Measurements from ENCODE around the gene CLEC2D. TPM values are rescaled to one million over a fixed set of nuclear protein-coding genes. Genes with fewer than 3 reads are reported as not detected.

CLEC2D gene
- total and polyA plus RNA-seq, 10 of the 15 experiments (the other 5 are each of a cell fraction or from before 2014, with no cell fraction given): 4.6 to 29.8 (median 16.0) TPM

DNA sequence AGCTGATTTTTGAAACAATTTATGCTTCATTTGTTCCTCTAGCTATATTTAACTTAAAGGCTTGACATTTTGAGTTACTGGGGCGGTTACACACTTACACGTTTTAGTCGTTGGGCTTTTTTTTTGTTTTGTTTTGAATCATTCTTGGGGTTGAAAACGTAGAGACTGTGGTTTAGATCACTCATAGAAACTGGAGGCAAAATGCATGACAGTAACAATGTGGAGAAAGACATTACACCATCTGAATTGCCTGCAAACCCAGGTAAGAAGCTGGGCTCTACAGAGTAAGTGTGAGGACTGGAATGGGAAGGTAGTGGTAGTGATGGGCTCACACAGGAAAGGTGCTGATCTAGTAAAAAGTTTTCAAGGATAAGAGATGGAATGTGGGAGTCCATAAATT is at the start of gene CLEC2D (continued):
- TF ChIP-seq ETV6 (conservative IDR thresholded peaks at IDR 0.05 in 1 of 2, IDR thresholded peaks at IDR 0.05 in 1 of 2; ENCODE audit: borderline replicate concordance in 1 of 2, low read depth in 1 of 2) (peak in 1 of 2 experiments; percentile 78; a peak in 2 of 4 replicates), BACH1 (IDR thresholded peaks at IDR 0.05; ENCODE audit: borderline replicate concordance) (no peak), SUZ12 (IDR thresholded peaks at IDR 0.05; ENCODE audit: unreplicated experiment) (no peak), SMARCA5 (IDR thresholded peaks at IDR 0.05) (no peak), ZNF217 (IDR thresholded peaks at IDR 0.05) (peak; percentile 100), KLF5 (IDR thresholded peaks at IDR 0.05; ENCODE audit: partially characterized antibody) (no peak), CHD1 (IDR thresholded peaks at IDR 0.05; ENCODE audit: low read depth, low read length) (0 out of 2 replicates have a peak, but pooled peaks have one; percentile 80), NR2C2 (IDR thresholded peaks at IDR 0.05; ENCODE audit: borderline replicate concordance, control insufficient read depth, insufficient read length, low read depth) (no peak), YY1 (IDR thresholded peaks at IDR 0.05; ENCODE audit: low read depth, low read length) (peak; percentile 74; the same call in 1 of the 2 replicates), SUPT20H (IDR thresholded peaks at IDR 0.05; ENCODE audit: borderline replicate concordance, control insufficient read depth, low read depth, low read length) (no peak), GABPA (IDR thresholded peaks at IDR 0.05; ENCODE audit: low read depth) (peak; percentile 74), TAF1 (IDR thresholded peaks at IDR 0.05; ENCODE audit: borderline replicate concordance, low read depth, low read length) (peak; percentile 85), MTA2 (IDR thresholded peaks at IDR 0.05; ENCODE audit: low read depth) (peak; percentile 93), HCFC1 (IDR thresholded peaks at IDR 0.05; ENCODE audit: low read length) (no peak), TCF7 (IDR thresholded peaks at IDR 0.05; ENCODE audit: borderline replicate concordance) (peak; percentile 89), JUND (IDR thresholded peaks at IDR 0.05; ENCODE audit: low read depth, low read length) (peak; percentile 85), DPF2 (IDR thresholded peaks at IDR 0.05) (peak; percentile 83)
- TF ChIP-seq, protein P1, sequence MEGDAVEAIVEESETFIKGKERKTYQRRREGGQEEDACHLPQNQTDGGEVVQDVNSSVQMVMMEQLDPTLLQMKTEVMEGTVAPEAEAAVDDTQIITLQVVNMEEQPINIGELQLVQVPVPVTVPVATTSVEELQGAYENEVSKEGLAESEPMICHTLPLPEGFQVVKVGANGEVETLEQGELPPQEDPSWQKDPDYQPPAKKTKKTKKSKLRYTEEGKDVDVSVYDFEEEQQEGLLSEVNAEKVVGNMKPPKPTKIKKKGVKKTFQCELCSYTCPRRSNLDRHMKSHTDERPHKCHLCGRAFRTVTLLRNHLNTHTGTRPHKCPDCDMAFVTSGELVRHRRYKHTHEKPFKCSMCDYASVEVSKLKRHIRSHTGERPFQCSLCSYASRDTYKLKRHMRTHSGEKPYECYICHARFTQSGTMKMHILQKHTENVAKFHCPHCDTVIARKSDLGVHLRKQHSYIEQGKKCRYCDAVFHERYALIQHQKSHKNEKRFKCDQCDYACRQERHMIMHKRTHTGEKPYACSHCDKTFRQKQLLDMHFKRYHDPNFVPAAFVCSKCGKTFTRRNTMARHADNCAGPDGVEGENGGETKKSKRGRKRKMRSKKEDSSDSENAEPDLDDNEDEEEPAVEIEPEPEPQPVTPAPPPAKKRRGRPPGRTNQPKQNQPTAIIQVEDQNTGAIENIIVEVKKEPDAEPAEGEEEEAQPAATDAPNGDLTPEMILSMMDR (IDR thresholded peaks at IDR 0.05 in 2 of 3, conservative IDR thresholded peaks at IDR 0.05 in 1 of 3; ENCODE audit: control insufficient read depth in 2 of 3, extremely low read depth in 1 of 3, insufficient read depth in 1 of 3, low read depth in 3 of 3, low read length in 3 of 3): no peak
- TF ChIP-seq, protein P2, sequence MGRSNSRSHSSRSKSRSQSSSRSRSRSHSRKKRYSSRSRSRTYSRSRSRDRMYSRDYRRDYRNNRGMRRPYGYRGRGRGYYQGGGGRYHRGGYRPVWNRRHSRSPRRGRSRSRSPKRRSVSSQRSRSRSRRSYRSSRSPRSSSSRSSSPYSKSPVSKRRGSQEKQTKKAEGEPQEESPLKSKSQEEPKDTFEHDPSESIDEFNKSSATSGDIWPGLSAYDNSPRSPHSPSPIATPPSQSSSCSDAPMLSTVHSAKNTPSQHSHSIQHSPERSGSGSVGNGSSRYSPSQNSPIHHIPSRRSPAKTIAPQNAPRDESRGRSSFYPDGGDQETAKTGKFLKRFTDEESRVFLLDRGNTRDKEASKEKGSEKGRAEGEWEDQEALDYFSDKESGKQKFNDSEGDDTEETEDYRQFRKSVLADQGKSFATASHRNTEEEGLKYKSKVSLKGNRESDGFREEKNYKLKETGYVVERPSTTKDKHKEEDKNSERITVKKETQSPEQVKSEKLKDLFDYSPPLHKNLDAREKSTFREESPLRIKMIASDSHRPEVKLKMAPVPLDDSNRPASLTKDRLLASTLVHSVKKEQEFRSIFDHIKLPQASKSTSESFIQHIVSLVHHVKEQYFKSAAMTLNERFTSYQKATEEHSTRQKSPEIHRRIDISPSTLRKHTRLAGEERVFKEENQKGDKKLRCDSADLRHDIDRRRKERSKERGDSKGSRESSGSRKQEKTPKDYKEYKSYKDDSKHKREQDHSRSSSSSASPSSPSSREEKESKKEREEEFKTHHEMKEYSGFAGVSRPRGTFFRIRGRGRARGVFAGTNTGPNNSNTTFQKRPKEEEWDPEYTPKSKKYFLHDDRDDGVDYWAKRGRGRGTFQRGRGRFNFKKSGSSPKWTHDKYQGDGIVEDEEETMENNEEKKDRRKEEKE (IDR thresholded peaks at IDR 0.05): no peak
- TF ChIP-seq, protein P3, sequence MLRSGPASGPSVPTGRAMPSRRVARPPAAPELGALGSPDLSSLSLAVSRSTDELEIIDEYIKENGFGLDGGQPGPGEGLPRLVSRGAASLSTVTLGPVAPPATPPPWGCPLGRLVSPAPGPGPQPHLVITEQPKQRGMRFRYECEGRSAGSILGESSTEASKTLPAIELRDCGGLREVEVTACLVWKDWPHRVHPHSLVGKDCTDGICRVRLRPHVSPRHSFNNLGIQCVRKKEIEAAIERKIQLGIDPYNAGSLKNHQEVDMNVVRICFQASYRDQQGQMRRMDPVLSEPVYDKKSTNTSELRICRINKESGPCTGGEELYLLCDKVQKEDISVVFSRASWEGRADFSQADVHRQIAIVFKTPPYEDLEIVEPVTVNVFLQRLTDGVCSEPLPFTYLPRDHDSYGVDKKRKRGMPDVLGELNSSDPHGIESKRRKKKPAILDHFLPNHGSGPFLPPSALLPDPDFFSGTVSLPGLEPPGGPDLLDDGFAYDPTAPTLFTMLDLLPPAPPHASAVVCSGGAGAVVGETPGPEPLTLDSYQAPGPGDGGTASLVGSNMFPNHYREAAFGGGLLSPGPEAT (IDR thresholded peaks at IDR 0.05; ENCODE audit: low read depth): peak; percentile 76

Measured in GM12878 (cell line).